Measurements from ENCODE around the gene VAT1L. TPM values are rescaled to one million over a fixed set of nuclear protein-coding genes. Genes with fewer than 3 reads are reported as not detected.

VAT1L gene
- total RNA-seq, 4 donors from 2014 or later, result 1.7 to 6.3 (median 2.9) TPM

- Histone ChIP-seq H3K9me3 (no peaks in the 10 kb centered on the region), H3K36me3 (no peaks in the 10 kb centered on the region), H3K27me3 (peaks cover 0 to 89% (median 15%) of the 10 kb centered on the region in 4 donors), H3K4me1 (peaks cover 4 to 19% (median 17%) of the 10 kb centered on the region in 4 donors), H3K27ac (replicated peaks in 1 of 4) (no peak overlapping the region), H3K4me3 (peak overlapping the region; percentile 50 to 63 (median 54))
- DNase-seq (ENCODE audit: extremely low spot score), result no peak
- intact Hi-C loops (cut with DNase I), result no loop called here
- TF ChIP-seq CTCF (IDR thresholded peaks at IDR 0.05) (no peak), POLR2A (IDR thresholded peaks at IDR 0.05; ENCODE audit: low read depth) (no peak), EP300 (IDR thresholded peaks at IDR 0.05) (no peak), POLR2AphosphoS5 (IDR thresholded peaks at IDR 0.05) (no peak)
- WGBS, result 6% methylated on average over 33 of the region's 34 CpGs
These were observed 983 bp downstream of the VAT1L start for GRCh38 chr16:77789085-77790008.

- H3K27me3 ChIP-seq, result peaks cover 0 to 82% (median 15%) of the 10 kb centered on the region in 4 donors
- 25% methylated on average over 11 of the region's 11 CpGs for WGBS
- TF ChIP-seq POLR2A (IDR thresholded peaks at IDR 0.05; ENCODE audit: low read depth) (no peak), POLR2AphosphoS5 (IDR thresholded peaks at IDR 0.05) (no peak), EP300 (IDR thresholded peaks at IDR 0.05) (no peak), CTCF (IDR thresholded peaks at IDR 0.05) (no peak)
- H3K4me1 ChIP-seq, result peaks cover 4 to 19% (median 17%) of the 10 kb centered on the region in 4 donors
- no peaks in the 10 kb centered on the region for H3K9me3 ChIP-seq
- no peak for DNase-seq (ENCODE audit: extremely low spot score)
- H3K36me3 ChIP-seq, result no peaks in the 10 kb centered on the region
- intact Hi-C loops (cut with DNase I), result no loop called here
- no peak overlapping the region for H3K27ac ChIP-seq (replicated peaks in 1 of 4)
- no peak overlapping the region for H3K4me3 ChIP-seq
These were observed 1.6 kb downstream of the VAT1L start for GRCh38 chr16:77790009-77790372.

- intact Hi-C loops (cut with DNase I), result no loop called here
- H3K4me3 ChIP-seq, result no peak overlapping the region
- peaks cover 4 to 19% (median 17%) of the 10 kb centered on the region in 4 donors for H3K4me1 ChIP-seq
- no peaks in the 10 kb centered on the region for H3K36me3 ChIP-seq
- TF ChIP-seq POLR2A (IDR thresholded peaks at IDR 0.05; ENCODE audit: low read depth) (no peak), EP300 (IDR thresholded peaks at IDR 0.05) (no peak), POLR2AphosphoS5 (IDR thresholded peaks at IDR 0.05) (no peak), CTCF (IDR thresholded peaks at IDR 0.05) (no peak)
- DNase-seq (ENCODE audit: extremely low spot score), result no peak
- 88% methylated on average over 3 of the region's 3 CpGs for WGBS
- H3K27ac ChIP-seq (replicated peaks in 1 of 4), result no peak overlapping the region
- H3K9me3 ChIP-seq, result no peaks in the 10 kb centered on the region
- H3K27me3 ChIP-seq, result peaks cover 0 to 77% (median 15%) of the 10 kb centered on the region in 4 donors
These were observed 2.5 kb downstream of the VAT1L start for GRCh38 chr16:77790912-77791311.

- H3K4me3 ChIP-seq, result no peak overlapping the region
- H3K27me3 ChIP-seq, result peaks cover 0 to 58% (median 12%) of the 10 kb centered on the region in 4 donors
- TF ChIP-seq EP300 (IDR thresholded peaks at IDR 0.05), result no peak
- TF ChIP-seq POLR2AphosphoS5 (IDR thresholded peaks at IDR 0.05), result no peak
- TF ChIP-seq CTCF (IDR thresholded peaks at IDR 0.05), result no peak
- no peak for TF ChIP-seq POLR2A (IDR thresholded peaks at IDR 0.05; ENCODE audit: low read depth)
- no peak for DNase-seq (ENCODE audit: extremely low spot score)
- 74% methylated on average over 2 of the region's 2 CpGs for WGBS
- peaks cover 4 to 13% (median 11%) of the 10 kb centered on the region in 4 donors for H3K4me1 ChIP-seq
- H3K9me3 ChIP-seq, result no peaks in the 10 kb centered on the region
- no peak overlapping the region for H3K27ac ChIP-seq (replicated peaks in 1 of 4)
- intact Hi-C loops (cut with DNase I), result no loop called here
- no peaks in the 10 kb centered on the region for H3K36me3 ChIP-seq
These were observed 5.1 kb downstream of the VAT1L start for GRCh38 chr16:77793417-77793816.
